ENCODE data around the gene MARCKS.

The MARCKS gene

DNA sequence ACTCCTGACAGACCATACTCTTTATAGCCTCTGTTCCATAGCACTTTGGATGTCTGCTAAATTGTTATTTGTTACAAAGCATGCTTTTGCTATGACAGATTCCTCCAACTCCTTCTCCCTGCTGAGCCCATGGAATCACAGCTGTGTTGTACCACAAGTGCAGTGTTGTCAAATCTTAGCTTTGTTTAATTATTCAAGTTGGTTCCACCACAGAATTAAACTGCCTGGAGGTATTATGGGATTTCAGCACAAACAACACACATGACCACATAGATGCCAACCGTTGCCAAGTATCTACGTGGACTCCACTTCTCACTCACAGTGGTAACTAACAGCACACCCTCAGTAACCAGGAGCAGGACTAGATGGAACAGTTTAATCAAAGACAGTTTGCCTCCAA is 32.7 kb upstream of the MARCKS start:
- no peak overlapping the region for H3K9ac ChIP-seq (ENCODE audit: insufficient read length)
- no peak for DNase-seq (ENCODE audit: low read depth, low spot score)
- no peaks in the 10 kb centered on the region for H3K9me3 ChIP-seq (ENCODE audit: low read depth, low read length)
- no peak overlapping the region for H3K4me3 ChIP-seq
- no peak overlapping the region for H3K27ac ChIP-seq
- TF ChIP-seq EZH2 (IDR thresholded peaks at IDR 0.05): no peak
- TF ChIP-seq FOXP2 (optimal IDR thresholded peaks at IDR 0.05; ENCODE audit: control extremely low read depth, extremely low read length, insufficient read depth): no peak
- TF ChIP-seq POLR2AphosphoS5 (IDR thresholded peaks at IDR 0.05; ENCODE audit: borderline replicate concordance, low read depth, low read length): no peak
- H3K36me3 ChIP-seq (ENCODE audit: insufficient read depth, low read length): no peaks in the 10 kb centered on the region

DNA sequence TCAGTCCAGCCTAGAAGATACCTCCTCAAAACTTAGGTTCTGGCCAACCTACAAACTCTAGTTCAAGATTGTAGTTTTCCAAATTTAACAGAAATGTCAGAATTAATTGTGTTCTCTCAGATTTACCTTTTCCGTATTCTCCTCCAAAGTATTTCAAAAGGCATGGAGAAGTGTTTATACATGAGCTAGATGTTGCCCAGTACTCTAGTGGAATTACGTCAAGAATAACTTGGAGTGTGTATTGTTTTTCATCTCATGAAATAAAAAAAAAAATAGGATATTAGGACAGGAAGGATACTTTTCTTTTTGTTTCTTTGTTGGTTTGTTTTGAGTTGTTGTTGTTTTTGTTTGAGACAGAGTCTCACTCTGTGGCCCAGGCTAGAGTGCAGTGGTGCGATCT is 32.3 kb upstream of the MARCKS start:
- no peak overlapping the region for H3K27ac ChIP-seq
- no peak for DNase-seq (ENCODE audit: low read depth, low spot score)
- H3K9me3 ChIP-seq (ENCODE audit: low read depth, low read length): no peaks in the 10 kb centered on the region
- H3K4me3 ChIP-seq: no peak overlapping the region
- no peaks in the 10 kb centered on the region for H3K36me3 ChIP-seq (ENCODE audit: insufficient read depth, low read length)
- no peak overlapping the region for H3K9ac ChIP-seq (ENCODE audit: insufficient read length)
- no peak for TF ChIP-seq POLR2AphosphoS5 (IDR thresholded peaks at IDR 0.05; ENCODE audit: borderline replicate concordance, low read depth, low read length)
- no peak for TF ChIP-seq EZH2 (IDR thresholded peaks at IDR 0.05)
- no peak for TF ChIP-seq FOXP2 (optimal IDR thresholded peaks at IDR 0.05; ENCODE audit: control extremely low read depth, extremely low read length, insufficient read depth)

DNA sequence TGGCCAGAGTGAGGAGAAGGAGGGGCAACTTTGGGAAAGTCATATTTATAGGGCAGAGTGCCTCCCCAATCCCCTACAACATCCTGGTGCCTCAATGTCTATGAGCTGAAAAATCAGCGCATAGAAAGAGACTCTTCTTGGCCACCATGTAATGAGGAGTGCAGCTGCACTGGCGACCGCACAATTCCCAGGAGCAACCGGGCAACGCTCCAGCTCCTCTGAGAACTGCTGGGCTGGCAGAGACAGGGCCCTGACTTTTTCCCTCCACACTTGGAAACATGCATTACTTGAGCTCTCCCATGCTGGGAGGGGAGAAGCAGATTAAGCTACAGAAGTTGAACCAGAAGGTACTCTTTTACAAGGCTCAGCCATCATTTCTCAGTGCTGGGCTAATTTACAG is 31.4 kb upstream of the MARCKS start:
- H3K36me3 ChIP-seq (ENCODE audit: insufficient read depth, low read length): no peaks in the 10 kb centered on the region
- DNase-seq (ENCODE audit: low read depth, low spot score): peak; percentile 80
- H3K9me3 ChIP-seq (ENCODE audit: low read depth, low read length): no peaks in the 10 kb centered on the region

DNA sequence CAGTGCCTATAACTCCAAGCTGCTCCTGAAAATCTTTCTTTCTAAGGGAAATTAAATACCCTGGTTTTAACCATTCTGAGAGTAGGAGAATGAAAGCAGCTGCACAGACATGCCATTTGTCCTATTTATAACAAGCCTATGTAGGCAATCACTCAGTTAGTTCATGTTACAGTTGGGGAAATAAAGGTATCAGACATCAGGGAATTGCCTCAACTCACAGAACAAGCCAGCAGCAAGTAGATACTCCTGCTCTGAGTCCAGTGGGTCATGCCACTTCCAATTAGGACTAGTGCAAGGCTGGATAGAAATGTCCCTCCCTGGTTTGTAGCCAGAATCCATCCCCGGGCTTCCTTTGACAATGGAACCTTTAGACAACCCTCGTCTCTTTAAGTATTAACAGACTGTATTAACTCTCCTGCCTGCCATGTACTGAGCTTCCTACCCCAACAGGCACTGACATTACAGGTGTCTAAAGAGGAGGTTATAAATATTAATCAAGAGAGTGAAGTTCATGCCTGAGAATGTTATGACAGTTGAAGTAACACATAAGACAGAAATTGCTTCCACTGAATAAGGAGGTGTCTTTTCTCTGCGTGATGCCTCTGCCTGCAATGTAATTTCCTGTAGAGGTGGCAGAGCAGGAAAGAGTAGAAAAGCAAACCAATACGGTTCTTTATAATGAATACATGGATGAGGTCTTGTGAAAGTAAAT is 28.0 kb upstream of the MARCKS start:
- Histone ChIP-seq H3K27ac (no peak overlapping the region), H3K36me3 (ENCODE audit: insufficient read depth, low read length) (no peaks in the 10 kb centered on the region), H3K9ac (ENCODE audit: insufficient read length) (no peak overlapping the region), H3K9me3 (ENCODE audit: low read depth, low read length) (no peaks in the 10 kb centered on the region), H3K4me3 (no peak overlapping the region)
- DNase-seq (ENCODE audit: low read depth, low spot score): no peak
- TF ChIP-seq EZH2 (IDR thresholded peaks at IDR 0.05) (no peak), POLR2AphosphoS5 (IDR thresholded peaks at IDR 0.05; ENCODE audit: borderline replicate concordance, low read depth, low read length) (no peak), FOXP2 (optimal IDR thresholded peaks at IDR 0.05; ENCODE audit: control extremely low read depth, extremely low read length, insufficient read depth) (no peak)

More for the DNA sequence above, 31.4 kb upstream of the MARCKS start:
- peak overlapping the region; percentile 54 for H3K9ac ChIP-seq (ENCODE audit: insufficient read length)
- H3K4me3 ChIP-seq: peak overlapping the region; percentile 50
- TF ChIP-seq FOXP2 (optimal IDR thresholded peaks at IDR 0.05; ENCODE audit: control extremely low read depth, extremely low read length, insufficient read depth): peak; percentile 45
- TF ChIP-seq EZH2 (IDR thresholded peaks at IDR 0.05): no peak
- peak; percentile 34; the same call in 1 of the 2 replicates for TF ChIP-seq POLR2AphosphoS5 (IDR thresholded peaks at IDR 0.05; ENCODE audit: borderline replicate concordance, low read depth, low read length)
- peak overlapping the region; percentile 88 for H3K27ac ChIP-seq

DNA sequence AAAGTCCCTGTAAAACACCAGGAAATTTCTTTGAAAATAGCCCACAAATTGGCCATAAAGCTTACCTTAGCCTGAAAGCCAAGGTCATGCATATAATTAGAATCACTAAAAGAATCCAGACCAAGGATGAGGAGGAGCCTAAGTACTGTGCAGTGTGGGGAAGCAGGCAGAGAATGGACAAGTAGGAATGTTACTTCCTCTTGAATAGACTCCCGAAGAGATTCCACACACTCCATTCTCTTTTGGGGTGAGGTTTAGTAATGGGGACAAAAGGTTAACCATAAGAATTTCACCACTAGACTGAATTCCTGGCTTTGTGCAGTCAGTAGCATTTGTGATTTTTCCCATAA is 27.5 kb upstream of the MARCKS start:
- no peak for DNase-seq (ENCODE audit: low read depth, low spot score)
- TF ChIP-seq FOXP2 (optimal IDR thresholded peaks at IDR 0.05; ENCODE audit: control extremely low read depth, extremely low read length, insufficient read depth) (no peak), EZH2 (IDR thresholded peaks at IDR 0.05) (no peak), POLR2AphosphoS5 (IDR thresholded peaks at IDR 0.05; ENCODE audit: borderline replicate concordance, low read depth, low read length) (no peak)
- Histone ChIP-seq H3K9me3 (ENCODE audit: low read depth, low read length) (no peaks in the 10 kb centered on the region), H3K4me3 (no peak overlapping the region), H3K36me3 (ENCODE audit: insufficient read depth, low read length) (no peaks in the 10 kb centered on the region), H3K9ac (ENCODE audit: insufficient read length) (no peak overlapping the region), H3K27ac (no peak overlapping the region)

DNA sequence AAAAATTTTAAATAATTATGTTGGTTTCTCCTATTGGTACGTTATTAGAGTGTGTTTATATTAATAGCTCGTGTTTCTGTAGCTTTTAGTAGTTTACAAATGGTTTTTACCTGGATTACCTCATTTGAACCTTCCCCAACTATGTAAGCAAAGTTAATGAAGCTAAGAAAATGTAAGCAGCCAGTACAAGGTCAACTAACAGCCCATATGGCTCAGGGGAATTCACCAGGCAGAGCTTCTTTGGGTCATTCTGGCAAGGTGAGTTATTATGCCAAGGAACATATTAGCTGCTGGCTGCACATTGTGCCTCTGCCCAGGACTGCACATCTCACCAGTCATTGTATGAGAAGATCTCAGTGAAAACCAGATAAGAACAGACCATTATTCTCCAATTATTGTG is 27.0 kb upstream of the MARCKS start:
- no peak for DNase-seq (ENCODE audit: low read depth, low spot score)
- Histone ChIP-seq H3K4me3 (no peak overlapping the region), H3K9ac (ENCODE audit: insufficient read length) (no peak overlapping the region), H3K9me3 (ENCODE audit: low read depth, low read length) (no peaks in the 10 kb centered on the region), H3K27ac (no peak overlapping the region), H3K36me3 (ENCODE audit: insufficient read depth, low read length) (no peaks in the 10 kb centered on the region)
- no peak for TF ChIP-seq POLR2AphosphoS5 (IDR thresholded peaks at IDR 0.05; ENCODE audit: borderline replicate concordance, low read depth, low read length)
- TF ChIP-seq EZH2 (IDR thresholded peaks at IDR 0.05): no peak
- TF ChIP-seq FOXP2 (optimal IDR thresholded peaks at IDR 0.05; ENCODE audit: control extremely low read depth, extremely low read length, insufficient read depth): no peak

DNA sequence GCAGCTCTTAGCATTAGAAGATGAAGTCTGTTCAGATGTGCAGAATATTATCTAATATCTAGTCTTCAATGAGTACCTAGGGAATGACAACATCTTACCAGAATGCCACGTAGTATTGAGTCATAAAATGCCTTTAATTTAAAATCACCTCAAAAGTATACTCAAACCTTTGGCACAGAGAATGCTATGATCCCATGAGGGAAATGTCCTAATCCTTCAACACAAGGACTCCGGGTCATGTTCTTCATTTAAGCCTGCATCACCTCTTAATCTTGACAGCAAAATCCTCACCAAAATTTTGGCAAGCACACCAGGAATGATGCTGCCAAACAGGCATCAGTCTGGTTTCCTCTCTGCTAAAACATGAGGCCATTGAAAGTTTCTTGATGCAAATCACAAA is 23.6 kb upstream of the MARCKS start:
- H3K4me3 ChIP-seq: no peak overlapping the region
- no peaks in the 10 kb centered on the region for H3K9me3 ChIP-seq (ENCODE audit: low read depth, low read length)
- H3K9ac ChIP-seq (ENCODE audit: insufficient read length): no peak overlapping the region
- no peak for TF ChIP-seq EZH2 (IDR thresholded peaks at IDR 0.05)
- TF ChIP-seq FOXP2 (optimal IDR thresholded peaks at IDR 0.05; ENCODE audit: control extremely low read depth, extremely low read length, insufficient read depth): no peak
- no peak for TF ChIP-seq POLR2AphosphoS5 (IDR thresholded peaks at IDR 0.05; ENCODE audit: borderline replicate concordance, low read depth, low read length)
- no peaks in the 10 kb centered on the region for H3K36me3 ChIP-seq (ENCODE audit: insufficient read depth, low read length)
- DNase-seq (ENCODE audit: low read depth, low spot score): no peak
- H3K27ac ChIP-seq: no peak overlapping the region

DNA sequence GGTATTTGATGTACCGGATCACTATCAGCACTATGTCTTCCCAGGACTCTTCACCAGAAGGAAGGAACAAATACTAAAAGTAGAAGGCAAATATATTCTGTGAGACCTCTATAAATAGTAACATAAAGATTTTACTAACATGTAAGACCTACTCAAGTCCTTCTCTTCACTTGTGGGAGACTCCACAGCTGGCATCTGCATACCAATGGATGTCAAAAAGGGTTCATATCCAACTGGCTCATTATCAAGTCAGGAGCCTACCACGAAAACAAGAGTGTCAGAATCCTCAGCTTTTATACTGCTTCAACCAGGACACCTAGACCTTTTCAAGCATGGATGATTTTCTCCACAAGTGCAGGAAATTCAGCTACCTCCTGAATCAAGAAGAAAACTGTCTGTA is 20.0 kb upstream of the MARCKS start:
- TF ChIP-seq POLR2AphosphoS5 (IDR thresholded peaks at IDR 0.05; ENCODE audit: borderline replicate concordance, low read depth, low read length): no peak
- Histone ChIP-seq H3K27ac (no peak overlapping the region), H3K9ac (ENCODE audit: insufficient read length) (no peak overlapping the region), H3K4me3 (no peak overlapping the region), H3K9me3 (ENCODE audit: low read depth, low read length) (no peaks in the 10 kb centered on the region), H3K36me3 (ENCODE audit: insufficient read depth, low read length) (no peaks in the 10 kb centered on the region)
- no peak for DNase-seq (ENCODE audit: low read depth, low spot score)

DNA sequence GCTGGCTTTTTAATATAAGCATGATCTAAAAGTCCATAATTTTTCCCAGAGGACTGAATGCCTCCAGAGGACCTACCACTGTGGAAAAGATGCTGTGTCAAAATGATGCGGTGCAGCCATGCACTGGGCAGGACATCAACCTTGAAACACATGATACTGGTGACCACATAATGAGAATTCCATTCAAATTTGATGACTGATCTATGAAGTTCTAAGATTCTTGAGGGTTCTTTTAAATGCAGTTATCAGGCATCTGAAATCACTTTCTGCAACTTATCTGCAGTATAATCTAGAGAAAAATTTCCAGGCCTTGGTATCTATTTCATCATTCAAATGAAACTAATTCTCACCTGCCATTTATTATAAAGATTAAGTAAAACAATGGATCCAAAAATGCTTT is 15.0 kb upstream of the MARCKS start:
- no peak for DNase-seq (ENCODE audit: low read depth, low spot score)
- Histone ChIP-seq H3K9me3 (ENCODE audit: low read depth, low read length) (no peaks in the 10 kb centered on the region), H3K4me3 (no peak overlapping the region), H3K36me3 (ENCODE audit: insufficient read depth, low read length) (no peaks in the 10 kb centered on the region), H3K27ac (no peak overlapping the region), H3K9ac (ENCODE audit: insufficient read length) (no peak overlapping the region)
- no peak for TF ChIP-seq EZH2 (IDR thresholded peaks at IDR 0.05)
- no peak for TF ChIP-seq FOXP2 (optimal IDR thresholded peaks at IDR 0.05; ENCODE audit: control extremely low read depth, extremely low read length, insufficient read depth)
- no peak for TF ChIP-seq POLR2AphosphoS5 (IDR thresholded peaks at IDR 0.05; ENCODE audit: borderline replicate concordance, low read depth, low read length)

All from SK-N-MC (cell line).